Endothelial cell of hepatic sinusoid (primary cell): ENCODE results near the gene BICD1.

Source experiments
- in situ Hi-C: cut with HindIII; loops from 2 replicates; pipeline ENCODE4 v1.10.0; 2017; ENCODE audit warnings: low sequenced_read_pairs

Gene BICD1

GRCh38 chr12:32233568-32233967 is 126.9 kb downstream of the BICD1 start:
- in situ Hi-C loops, result no loop called here

GRCh38 chr12:32235251-32235650 is 128.6 kb downstream of the BICD1 start:
- in situ Hi-C loops, result loop anchor here (5.0 kb wide), 1 partner anchor 48 kb away; no protein-coding TSS in a partner anchor

DNA sequence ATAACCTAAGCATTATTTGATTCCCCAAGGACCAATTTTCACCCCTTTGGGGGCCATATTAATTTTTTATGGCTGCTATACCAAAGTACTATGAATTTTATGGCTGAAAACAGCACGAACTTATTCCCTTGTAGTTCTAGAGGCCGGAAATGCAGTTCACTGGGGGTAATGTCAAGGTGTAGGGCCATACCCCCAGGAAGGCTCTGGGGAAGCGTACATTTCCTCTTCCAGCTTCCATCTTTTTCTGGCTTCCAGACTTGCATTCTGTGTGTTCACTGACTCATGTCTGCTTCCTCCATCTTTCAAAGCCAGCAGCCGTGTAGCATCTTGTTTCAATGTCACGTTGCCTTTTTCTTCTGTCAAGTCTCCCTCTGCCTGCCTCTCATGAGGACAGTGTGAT is 133.5 kb downstream of the BICD1 start:
- in situ Hi-C loops, result loop anchor here (5.0 kb wide), 2 partner anchors 52 to 93 kb away; no protein-coding TSS in a partner anchor

- in situ Hi-C loops, result loop anchor here (5.0 kb wide), 2 partner anchors 51 to 94 kb away; no protein-coding TSS in a partner anchor
Measured at GRCh38 chr12:32240831-32241230, 134.2 kb downstream of the BICD1 start.

GRCh38 chr12:32242641-32243040 is 136.0 kb downstream of the BICD1 start:
- in situ Hi-C loops, result loop anchor here (5.0 kb wide), 2 partner anchors 50 to 95 kb away; no protein-coding TSS in a partner anchor

DNA sequence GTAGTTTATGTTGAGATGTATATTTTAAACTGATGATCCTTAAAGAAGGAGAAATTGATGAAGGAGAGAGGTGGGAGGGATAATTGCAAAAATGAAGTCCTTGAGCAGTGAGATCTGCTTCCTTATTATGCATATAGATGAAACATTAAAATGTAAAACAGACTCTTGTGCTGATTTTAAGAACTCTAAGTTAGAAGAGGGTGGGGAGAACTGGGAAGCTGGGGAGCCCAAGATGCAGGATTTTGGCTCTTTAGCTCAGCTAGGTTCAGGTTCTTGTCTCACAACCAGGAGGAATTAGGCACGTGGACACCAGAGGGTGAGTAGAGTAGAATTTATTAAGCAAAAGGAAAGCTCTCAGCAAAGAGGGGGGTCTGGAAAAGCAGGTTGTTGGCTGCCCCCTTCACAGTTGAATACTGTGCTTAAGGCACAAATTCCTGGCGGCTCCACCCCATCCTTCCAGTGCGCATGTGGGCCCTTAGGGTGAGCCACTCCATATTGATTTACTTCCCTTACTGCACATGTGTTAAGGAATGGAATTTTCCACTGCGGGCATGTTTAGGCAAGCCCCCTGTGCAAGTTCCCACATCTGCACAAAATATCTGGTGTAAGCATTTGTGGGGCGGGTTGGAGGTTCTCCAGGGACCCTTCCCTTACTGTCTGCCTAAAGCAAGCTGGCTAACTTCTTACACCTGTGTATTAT is 141.9 kb downstream of the BICD1 start:
- in situ Hi-C loops, result no loop called here

GRCh38 chr12:32249777-32250176 is 143.1 kb downstream of the BICD1 start:
- in situ Hi-C loops, result loop anchor here (5.0 kb wide), 1 partner anchor 88 kb away; no protein-coding TSS in a partner anchor

GRCh38 chr12:32252199-32253073 is 145.8 kb downstream of the BICD1 start:
- in situ Hi-C loops, result loop anchor here (5.0 kb wide), 1 partner anchor 85 kb away; no protein-coding TSS in a partner anchor

DNA sequence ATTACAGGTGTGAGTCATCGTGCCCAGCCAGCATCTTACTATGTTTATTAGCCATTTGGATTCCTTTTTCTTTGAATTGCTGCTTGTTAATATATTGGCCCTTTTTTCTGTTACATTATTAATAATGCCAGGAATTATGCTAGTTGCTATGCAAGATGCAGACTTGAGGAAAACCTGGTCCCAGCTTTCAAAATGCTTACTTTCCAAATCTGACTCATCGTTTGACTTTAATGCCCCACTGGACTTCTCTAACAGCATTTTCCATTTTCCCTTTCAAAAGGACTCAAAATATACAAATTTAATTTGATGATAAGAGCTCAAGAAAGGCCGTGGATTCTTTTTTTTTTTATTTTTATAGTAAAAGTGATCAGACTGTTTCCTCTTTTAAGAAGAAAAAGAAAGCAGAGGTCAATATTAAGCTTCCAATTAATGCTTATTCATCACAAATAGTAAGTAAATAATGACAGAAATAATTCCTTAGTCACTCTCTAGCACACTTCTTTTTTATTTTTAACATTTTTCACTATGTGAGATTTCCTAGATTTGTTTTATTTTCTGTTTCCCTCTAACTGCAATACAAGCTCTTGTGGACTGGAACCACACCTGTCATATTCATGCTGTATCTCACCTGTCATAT is 146.6 kb downstream of the BICD1 start:
- in situ Hi-C loops, result loop anchor here (5.0 kb wide), 1 partner anchor 84 kb away; no protein-coding TSS in a partner anchor

GRCh38 chr12:32254260-32254956 is 147.8 kb downstream of the BICD1 start:
- in situ Hi-C loops, result loop anchor here (5.0 kb wide), 1 partner anchor 83 kb away; no protein-coding TSS in a partner anchor

- in situ Hi-C loops, result no loop called here
Measured at GRCh38 chr12:32255588-32255987, 148.9 kb downstream of the BICD1 start.

GRCh38 chr12:32257695-32258496 is 151.2 kb downstream of the BICD1 start:
- in situ Hi-C loops, result no loop called here

DNA sequence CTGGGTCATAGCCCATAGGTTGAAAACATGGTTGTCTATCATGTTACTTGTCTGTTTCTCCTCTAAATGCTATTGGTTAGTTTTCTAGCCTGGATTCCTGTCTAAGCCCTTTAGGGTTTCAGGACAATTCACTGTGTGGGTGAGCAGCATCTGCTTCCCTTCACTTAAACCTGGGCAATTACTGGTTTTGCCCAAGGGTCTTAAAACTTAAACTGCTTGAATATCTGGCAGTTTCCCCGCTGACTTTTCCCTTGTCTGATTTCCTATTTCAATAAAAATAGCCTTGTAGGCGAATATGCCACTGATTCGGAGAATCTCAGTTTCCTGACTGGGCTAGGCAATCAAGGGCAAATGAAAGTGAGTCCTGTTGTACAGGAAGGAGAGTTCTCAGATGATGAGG is 154.0 kb downstream of the BICD1 start:
- in situ Hi-C loops, result no loop called here

DNA sequence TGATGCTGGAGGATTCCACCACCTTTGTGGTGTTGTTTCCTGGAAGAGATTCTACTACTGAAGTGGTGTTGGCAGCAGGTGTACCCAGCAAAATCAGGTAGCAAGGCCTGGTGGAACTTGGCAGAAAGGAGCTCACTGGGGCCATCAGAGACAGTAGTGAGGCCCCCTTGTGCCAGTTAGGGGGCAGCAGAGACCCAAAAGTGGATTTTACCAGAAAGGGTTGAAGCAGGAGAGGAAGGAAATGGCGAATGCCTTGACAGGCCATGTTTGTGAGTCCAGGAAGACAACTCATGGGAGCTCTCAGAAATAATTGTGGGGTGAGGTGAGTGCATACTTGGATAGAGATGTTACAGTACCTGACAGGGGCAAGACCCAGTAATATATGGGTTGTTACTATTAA is 155.0 kb downstream of the BICD1 start:
- in situ Hi-C loops, result no loop called here

- in situ Hi-C loops, result no loop called here
Measured at GRCh38 chr12:32264961-32265360, 158.3 kb downstream of the BICD1 start.

GRCh38 chr12:32265456-32265855 is 158.8 kb downstream of the BICD1 start:
- in situ Hi-C loops, result no loop called here

- in situ Hi-C loops, result no loop called here
Measured at GRCh38 chr12:32265951-32266350, 159.3 kb downstream of the BICD1 start.

- in situ Hi-C loops, result no loop called here
Measured at GRCh38 chr12:32266756-32267155, 160.1 kb downstream of the BICD1 start.

DNA sequence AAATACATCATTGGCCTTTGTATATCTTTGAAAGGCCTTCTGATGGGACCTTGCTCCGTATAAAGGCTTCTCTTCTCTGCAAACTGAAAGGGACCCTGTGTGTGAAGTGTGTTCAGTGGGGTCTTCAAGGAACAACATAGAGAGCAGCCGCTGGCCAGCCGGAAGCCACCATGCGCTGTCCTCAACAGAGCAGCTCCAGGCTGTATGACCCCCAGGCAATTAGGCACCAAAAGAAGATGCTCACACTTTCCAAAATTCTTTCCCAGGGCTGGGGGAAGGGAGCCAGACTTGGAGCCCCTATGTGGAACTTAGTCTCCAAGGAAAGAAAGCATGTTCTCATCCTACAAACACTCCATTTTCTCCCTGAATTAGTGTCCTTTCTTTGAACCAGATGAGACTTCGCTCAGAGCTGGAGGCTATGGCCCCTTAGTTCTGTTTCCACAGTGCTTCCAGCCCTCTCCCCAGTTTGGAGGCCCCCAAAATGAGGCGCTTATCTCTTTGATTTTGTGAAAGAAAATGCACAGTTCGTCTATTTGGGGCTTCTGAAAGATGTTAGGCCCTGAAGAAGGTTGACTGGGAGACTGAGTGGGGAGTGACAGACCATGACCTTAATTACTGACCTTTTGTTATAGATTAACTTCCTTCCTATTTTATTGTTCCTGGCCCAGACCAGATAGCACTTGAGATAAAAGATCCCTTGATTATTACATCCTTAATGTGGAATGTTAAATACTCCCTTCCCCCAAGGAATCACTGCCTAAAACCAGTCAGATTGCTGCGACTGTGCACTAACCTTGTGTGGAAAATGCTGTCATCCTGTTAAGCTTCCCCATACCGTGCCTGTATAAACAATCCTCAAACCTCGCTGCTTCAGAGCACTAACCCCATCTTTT is 164.4 kb downstream of the BICD1 start:
- in situ Hi-C loops, result no loop called here
